Measurements from ENCODE around the gene PARP12. TPM values are rescaled to one million over a fixed set of nuclear protein-coding genes. Genes with fewer than 3 reads are reported as not detected.

Gene PARP12
- total and polyA plus RNA-seq, 9 of the 15 experiments (the other 6 are each of a cell fraction or from before 2014, with no cell fraction given) = 4.6 to 40.4 (median 23.5) TPM

- 0 out of 4 replicates have a peak, but pooled peaks of 1 of the 2 experiments have one; percentile 4 for TF ChIP-seq ZNF639 (CRISPR knock-in tag; conservative IDR thresholded peaks at IDR 0.05 in 1 of 2, IDR thresholded peaks at IDR 0.05 in 1 of 2)
- TF ChIP-seq ZNF79 (CRISPR knock-in tag; IDR thresholded peaks at IDR 0.05; ENCODE audit: low read depth) = no peak
- TF ChIP-seq MEF2A (IDR thresholded peaks at IDR 0.05; ENCODE audit: control insufficient read depth, low read depth, low read length) = no peak
- TF ChIP-seq ATF2 (CRISPR knock-in tag; IDR thresholded peaks at IDR 0.05) = no peak
- TF ChIP-seq ZNF263 (CRISPR knock-in tag; IDR thresholded peaks at IDR 0.05; ENCODE audit: borderline replicate concordance) = peak; percentile 22; the same call in 1 of the 2 replicates
Measured at GRCh38 chr7:140054751-140055150, 8.0 kb downstream of the PARP12 start (continued).

GRCh38 chr7:140053812-140054539 lies 8.8 kb downstream of the PARP12 start:
- BruUV-seq (replicated peaks) = no TSS peak
- POLR2A ChIA-PET = interaction anchor here (0.6 to 1.7 kb wide), 3 partner anchors 9 to 198 kb away, joined by 5 to 10 read pairs (median 5); partner anchors contain the start of gene PARP12
- TF ChIP-seq RBM22 (IDR thresholded peaks at IDR 0.05; ENCODE audit: low read depth, low read length, poor library complexity, severe bottlenecking) (no peak), ZNF384 (IDR thresholded peaks at IDR 0.05; ENCODE audit: low read depth, low read length) (no peak), ARHGAP35 (IDR thresholded peaks at IDR 0.05; ENCODE audit: partially characterized antibody) (no peak), PURB (CRISPR knock-in tag; IDR thresholded peaks at IDR 0.05; ENCODE audit: low read depth) (no peak), MAX (CRISPR knock-in tag; IDR thresholded peaks at IDR 0.05) (0 out of 2 replicates have a peak, but pooled peaks have one; percentile 49), ATF7 (IDR thresholded peaks at IDR 0.05) (peak; percentile 61; the same call in 1 of the 2 replicates), MEF2A (IDR thresholded peaks at IDR 0.05; ENCODE audit: control insufficient read depth, low read depth, low read length) (no peak), MAFF (IDR thresholded peaks at IDR 0.05; ENCODE audit: low read length) (no peak), DPF2 (IDR thresholded peaks at IDR 0.05) (0 out of 2 replicates have a peak, but pooled peaks have one; percentile 14), STAG1 (CRISPR knock-in tag; IDR thresholded peaks at IDR 0.05; ENCODE audit: borderline replicate concordance) (no peak), SIRT6 (IDR thresholded peaks at IDR 0.05; ENCODE audit: low read depth, low read length) (no peak), MBD2 (IDR thresholded peaks at IDR 0.05; ENCODE audit: borderline replicate concordance, low read depth) (no peak)

More at GRCh38 chr7:140053812-140054539, 8.8 kb downstream of the PARP12 start:
- ATAC-seq (peak; percentile 86), DNase-seq (ENCODE audit: extremely low read depth in 1 of 4, low spot score in 3 of 4) (peak; percentile 60 to 78 (median 70)), FAIRE-seq (peak; percentile 86)
- H3K4me1 ChIP-seq (replicated peaks in 1 of 2; ENCODE audit: control insufficient read depth in 2 of 2, insufficient read depth in 2 of 2, low read length in 2 of 2) = peaks cover 4 to 12% of the 10 kb centered on the region in 2 experiments; a peak in 3 of 5 replicates
- peaks cover under 1% of the 10 kb centered on the region; the same call in 2 of the 3 replicates for H3K79me2 ChIP-seq (ENCODE audit: control insufficient read depth, insufficient read depth, low read length)
- H3K9ac ChIP-seq (ENCODE audit: insufficient read depth in 1 of 2, low read depth in 2 of 2, low read length in 2 of 2) = no peak overlapping the region
- WGBS (ENCODE audit: insufficient coverage, low coverage, missing lambda C conversion rate) = 49% methylated on average over 3 of the region's 3 CpGs
- CTCF ChIA-PET (ENCODE audit: low intra/inter-chr PET ratio) = no interaction called here
- no peak overlapping the region for H3K27ac ChIP-seq (ENCODE audit: extremely low read depth, low read depth, low read length)
- H2AFZ ChIP-seq (ENCODE audit: low read depth, low read length) = no peak overlapping the region
- peaks cover 42% of the 10 kb centered on the region for H3K36me3 ChIP-seq (ENCODE audit: control insufficient read depth, insufficient read depth, low read length)
- H4K20me1 ChIP-seq (replicated peaks; ENCODE audit: control insufficient read depth, insufficient read depth, low read length) = no peaks in the 10 kb centered on the region
- H3K9me3 ChIP-seq (replicated peaks; ENCODE audit: control insufficient read depth, insufficient read depth, low read depth, low read length) = no peaks in the 10 kb centered on the region
- no peaks in the 10 kb centered on the region for H3K27me3 ChIP-seq (ENCODE audit: control insufficient read depth in 2 of 2, insufficient read depth in 2 of 2, low read length in 2 of 2)
- no peak overlapping the region for H3K4me3 ChIP-seq
- no peak overlapping the region for H3K4me2 ChIP-seq (ENCODE audit: insufficient read depth, low read length)
- H3K9me1 ChIP-seq (ENCODE audit: control insufficient read depth, insufficient read depth, low read length) = no peaks in the 10 kb centered on the region
- intact Hi-C loops (cut with micrococcal nuclease) (loop anchor here (1.0 kb wide), 1 partner anchor 116 kb away; no protein-coding TSS in a partner anchor), in situ Hi-C loops (cut with MboI) (no loop called here)

Data from K562 (cell line).